ENCODE measurements around the gene GPR21.

DNA sequence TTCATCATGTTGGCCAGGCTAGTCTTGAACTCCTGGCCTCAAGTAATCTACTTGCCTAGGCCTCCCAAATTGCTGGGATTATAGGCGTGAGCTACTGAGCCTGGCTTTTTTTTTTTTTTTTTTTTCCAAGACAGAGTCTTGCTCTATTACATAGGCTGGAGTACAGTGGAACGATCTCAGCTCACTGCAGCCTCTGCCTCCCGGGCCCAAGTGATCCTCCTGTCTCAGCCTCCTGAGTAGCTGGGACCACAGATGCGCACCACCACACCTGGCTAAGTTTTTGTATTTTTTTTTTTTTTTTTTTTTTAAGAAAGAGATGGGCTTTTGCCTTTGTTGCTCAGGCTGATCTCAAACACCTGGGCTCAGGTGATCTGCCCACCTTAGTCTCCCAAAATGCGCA is 26.2 kb upstream of the GPR21 start:
- TF ChIP-seq EZH2phosphoT487 (IDR thresholded peaks at IDR 0.05; ENCODE audit: unreplicated experiment), result no peak
- TF ChIP-seq, protein P1, sequence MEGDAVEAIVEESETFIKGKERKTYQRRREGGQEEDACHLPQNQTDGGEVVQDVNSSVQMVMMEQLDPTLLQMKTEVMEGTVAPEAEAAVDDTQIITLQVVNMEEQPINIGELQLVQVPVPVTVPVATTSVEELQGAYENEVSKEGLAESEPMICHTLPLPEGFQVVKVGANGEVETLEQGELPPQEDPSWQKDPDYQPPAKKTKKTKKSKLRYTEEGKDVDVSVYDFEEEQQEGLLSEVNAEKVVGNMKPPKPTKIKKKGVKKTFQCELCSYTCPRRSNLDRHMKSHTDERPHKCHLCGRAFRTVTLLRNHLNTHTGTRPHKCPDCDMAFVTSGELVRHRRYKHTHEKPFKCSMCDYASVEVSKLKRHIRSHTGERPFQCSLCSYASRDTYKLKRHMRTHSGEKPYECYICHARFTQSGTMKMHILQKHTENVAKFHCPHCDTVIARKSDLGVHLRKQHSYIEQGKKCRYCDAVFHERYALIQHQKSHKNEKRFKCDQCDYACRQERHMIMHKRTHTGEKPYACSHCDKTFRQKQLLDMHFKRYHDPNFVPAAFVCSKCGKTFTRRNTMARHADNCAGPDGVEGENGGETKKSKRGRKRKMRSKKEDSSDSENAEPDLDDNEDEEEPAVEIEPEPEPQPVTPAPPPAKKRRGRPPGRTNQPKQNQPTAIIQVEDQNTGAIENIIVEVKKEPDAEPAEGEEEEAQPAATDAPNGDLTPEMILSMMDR (conservative IDR thresholded peaks at IDR 0.05; ENCODE audit: low read depth in 2 of 2), result no peak
- TF ChIP-seq, protein P2, sequence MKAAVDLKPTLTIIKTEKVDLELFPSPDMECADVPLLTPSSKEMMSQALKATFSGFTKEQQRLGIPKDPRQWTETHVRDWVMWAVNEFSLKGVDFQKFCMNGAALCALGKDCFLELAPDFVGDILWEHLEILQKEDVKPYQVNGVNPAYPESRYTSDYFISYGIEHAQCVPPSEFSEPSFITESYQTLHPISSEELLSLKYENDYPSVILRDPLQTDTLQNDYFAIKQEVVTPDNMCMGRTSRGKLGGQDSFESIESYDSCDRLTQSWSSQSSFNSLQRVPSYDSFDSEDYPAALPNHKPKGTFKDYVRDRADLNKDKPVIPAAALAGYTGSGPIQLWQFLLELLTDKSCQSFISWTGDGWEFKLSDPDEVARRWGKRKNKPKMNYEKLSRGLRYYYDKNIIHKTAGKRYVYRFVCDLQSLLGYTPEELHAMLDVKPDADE (IDR thresholded peaks at IDR 0.05), result no peak
